A549 treated with Hydrocortisone at 1 μM for 4 hours (cell line): ENCODE data around the gene ATG16L1. TPM values are rescaled to one million over a fixed set of nuclear protein-coding genes. Genes with fewer than 3 reads are reported as not detected.

Source experiments
- total RNA-seq: library from RNA; stranded (reverse); fragments of 200-300 nt; extraction: Qiagen RNA extraction; gene quantifications from 5 replicates; pipeline ENCODE4 v1.2.3, GENCODE V29; 2022

Gene ATG16L1
- total RNA-seq = 38.2 to 44.9 TPM (median 40.5 TPM) in 5 replicates

DNA sequence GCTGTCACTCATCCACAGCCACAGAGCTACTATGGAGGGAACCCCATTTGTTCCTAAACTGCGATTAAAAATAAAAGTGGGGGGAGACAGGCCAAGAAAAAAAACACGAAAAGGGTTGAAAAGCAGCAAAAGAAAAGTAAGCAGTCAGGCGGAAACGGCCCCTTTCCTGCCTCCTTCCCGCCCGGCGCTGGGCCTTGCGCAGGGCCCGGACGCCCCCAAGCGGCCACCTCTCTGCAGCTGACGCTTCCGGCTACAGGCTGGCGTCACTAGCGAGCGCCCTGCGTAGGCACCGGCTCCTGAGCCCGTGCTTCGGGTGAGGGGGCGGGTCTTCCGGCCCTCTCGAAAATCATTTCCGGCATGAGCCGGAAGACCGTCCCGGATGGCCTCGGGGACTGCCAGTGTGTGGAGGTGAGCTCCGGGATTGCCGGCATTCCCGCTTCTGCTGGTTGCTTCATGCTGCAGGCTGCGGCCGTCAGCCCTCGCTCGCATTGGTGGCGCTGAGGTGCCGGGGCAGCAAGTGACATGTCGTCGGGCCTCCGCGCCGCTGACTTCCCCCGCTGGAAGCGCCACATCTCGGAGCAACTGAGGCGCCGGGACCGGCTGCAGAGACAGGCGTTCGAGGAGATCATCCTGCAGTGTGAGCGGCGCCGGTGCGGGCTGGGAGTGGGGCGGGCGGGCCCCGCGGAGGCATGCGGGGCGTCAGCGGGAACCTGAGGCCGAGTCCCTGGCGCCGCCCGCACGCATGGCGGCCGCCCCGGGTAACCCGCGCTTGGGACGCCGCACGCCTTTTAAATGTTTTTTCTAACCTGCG lies at the start of gene ATG16L1:
Gene ATG16L1, plus strand, starts transcription at position 368 of the 811 bp plus-strand sequence. Its CDS starts 155 bp downstream, at position 523.

DNA sequence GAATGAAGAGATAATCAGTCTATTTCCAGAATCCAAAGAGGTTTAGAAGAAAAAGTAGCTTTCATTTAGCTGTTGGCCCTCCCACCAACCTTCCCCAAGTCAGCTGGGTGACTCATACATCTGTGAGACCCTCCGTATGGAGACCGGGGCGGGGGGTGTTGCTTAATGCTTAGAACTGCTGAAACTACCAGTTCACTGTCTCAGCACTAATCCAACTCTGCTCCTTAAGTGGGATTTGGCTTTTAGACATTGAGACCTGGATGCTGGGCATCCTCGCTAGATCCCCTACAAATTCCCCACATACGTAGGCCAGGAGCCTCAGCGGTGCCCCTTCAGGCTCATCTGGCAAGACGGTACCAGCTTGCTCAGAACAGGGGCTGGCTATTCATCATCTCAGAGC lies 56.1 kb downstream of the ATG16L1 start, which contains the start of gene SAG:
Gene SAG, plus strand, starts transcription at position 252 of the 400 bp plus-strand sequence. CDS start 1,374 bp downstream, outside the sequence.

Other genes starting within 250 kb of the ATG16L1 start
- gene NGEF, start 238.4 kb upstream of the ATG16L1 start, total RNA-seq = 12.2 to 18.6 TPM (median 15.8 TPM) in 5 replicates
- not detected in 5 replicates for gene NEU2, start 219.0 kb upstream of the ATG16L1 start, total RNA-seq
- 0.43 to 0.69 TPM (median 0.54 TPM) in 5 replicates for gene INPP5D, start 191.3 kb upstream of the ATG16L1 start, total RNA-seq
- gene SAG, start 56.1 kb downstream of the ATG16L1 start, total RNA-seq = not detected in 5 replicates
- 74.1 to 93.4 TPM (median 81.7 TPM) in 5 replicates for gene DGKD, start 102.8 kb downstream of the ATG16L1 start, total RNA-seq